Spinal cord (tissue), 10 donors: Measurements from ENCODE around the gene ACP6. TPM values are rescaled to one million over a fixed set of nuclear protein-coding genes. Genes with fewer than 3 reads are reported as not detected.
A peak's percentile ranks its signal among the peaks of the same experiment; 100 is the strongest.
"Not testable (repeated sequence)": the region's sequence is repeated elsewhere in the genome, so short reads cannot be mapped to it uniquely, and the experiment has no call there.

Experiments
- DNase-seq, 6 donors: peaks; one replicate each; pipeline versions ENCODE4 v3.0.0 to v3.0.0-alpha.2; 2013 to 2015; ENCODE audit warnings: low spot score in 6 of 6, low read depth in 4 of 6
- H3K27ac ChIP-seq: one replicate; pipeline ENCODE4 v1.5.1; 2013; ENCODE audit warnings: low read depth, low read length, control low read depth
- H3K27me3 ChIP-seq: one replicate; pipeline ENCODE4 v1.6.1; 2013; ENCODE audit warnings: low read length; ENCODE audit not compliant: control insufficient read depth, insufficient read depth
- H3K36me3 ChIP-seq: one replicate; pipeline ENCODE4 v1.6.1; 2013; ENCODE audit warnings: low read length; ENCODE audit not compliant: control insufficient read depth, insufficient read depth
- H3K4me1 ChIP-seq: one replicate; pipeline ENCODE4 v1.6.1; 2013; ENCODE audit warnings: low read length; ENCODE audit not compliant: control insufficient read depth, insufficient read depth
- H3K4me3 ChIP-seq: one replicate; pipeline ENCODE4 v1.5.1; 2013; ENCODE audit warnings: low read depth, low read length, control low read depth
- H3K9me3 ChIP-seq: one replicate; pipeline ENCODE4 v1.6.1; 2013; ENCODE audit warnings: low read length; ENCODE audit not compliant: control insufficient read depth, insufficient read depth
- WGBS: methylation state at CpG from one replicate; pipeline ENCODE4 v1.1.5; 2013; ENCODE audit warnings: missing lambda C conversion rate; ENCODE audit not compliant: insufficient coverage; 5-methylcytosine and 5-hydroxymethylcytosine counted together
- polyA plus RNA-seq, 2 donors: library from polyadenylated mRNA; unstranded; fragments of 120-200 nt; gene quantifications; one replicate each; pipeline ENCODE4 v1.2.1, GENCODE V29; 2013; ENCODE audit not compliant: insufficient read length in 2 of 2
- total RNA-seq, 2 donors: library from RNA; depleted of rRNA in 1 of 2; stranded (reverse); fragments of 120-200 nt in 1 of 2; fragments of >200 nt in 1 of 2; gene quantifications; one replicate each; pipeline versions ENCODE4 v1.2.3 to v1.2.4, GENCODE V29; 2013 to 2014
- donor health status: healthy.

The ACP6 gene
- total and polyA plus RNA-seq, 4 donors, result 12.1 to 16.2 (median 14.3) TPM

- no peaks in the 10 kb centered on the region for H3K27me3 ChIP-seq
- H3K9me3 ChIP-seq, result peaks cover 2% of the 10 kb centered on the region
- no peak overlapping the region for H3K4me3 ChIP-seq
- no peaks in the 10 kb centered on the region for H3K36me3 ChIP-seq
- H3K4me1 ChIP-seq, result no peaks in the 10 kb centered on the region
- DNase-seq, result no peak
- H3K27ac ChIP-seq, result no peak overlapping the region
Measured at GRCh38 chr1:147683163-147683763, 12.9 kb upstream of the ACP6 start.

- not testable (repeated sequence) for H3K27me3 ChIP-seq, DNase-seq, H3K4me3 ChIP-seq, H3K4me1 ChIP-seq, H3K27ac ChIP-seq, H3K36me3 ChIP-seq, H3K9me3 ChIP-seq
- 99% methylated on average over 36 of the region's 38 CpGs for WGBS
Measured at GRCh38 chr1:147680608-147681235, 10.4 kb upstream of the ACP6 start.

GRCh38 chr1:147677681-147678080 is 7.4 kb upstream of the ACP6 start:
- not testable (repeated sequence) for H3K27me3 ChIP-seq, H3K4me1 ChIP-seq, H3K4me3 ChIP-seq, H3K9me3 ChIP-seq, H3K27ac ChIP-seq, H3K36me3 ChIP-seq, DNase-seq
- 95% methylated on average over 4 of the region's 5 CpGs for WGBS

GRCh38 chr1:147676311-147677085 is 6.2 kb upstream of the ACP6 start:
- H3K4me1 ChIP-seq, result no peaks in the 10 kb centered on the region
- no peak overlapping the region for H3K27ac ChIP-seq
- WGBS, result 30% methylated on average over 2 of the region's 4 CpGs
- no peaks in the 10 kb centered on the region for H3K36me3 ChIP-seq
- DNase-seq, result no peak
- no peaks in the 10 kb centered on the region for H3K27me3 ChIP-seq
- H3K4me3 ChIP-seq, result no peak overlapping the region
- no peaks in the 10 kb centered on the region for H3K9me3 ChIP-seq

- 73% methylated on average over 2 of the region's 2 CpGs for WGBS
- no peak overlapping the region for H3K4me3 ChIP-seq
- no peaks in the 10 kb centered on the region for H3K27me3 ChIP-seq
- no peak overlapping the region for H3K27ac ChIP-seq
- H3K4me1 ChIP-seq, result peaks cover 15% of the 10 kb centered on the region
- no peaks in the 10 kb centered on the region for H3K36me3 ChIP-seq
- H3K9me3 ChIP-seq, result no peaks in the 10 kb centered on the region
- DNase-seq, result no peak
Measured at GRCh38 chr1:147673816-147674215, 3.5 kb upstream of the ACP6 start.

GRCh38 chr1:147673406-147673805 is 3.1 kb upstream of the ACP6 start:
- peaks cover 15% of the 10 kb centered on the region for H3K4me1 ChIP-seq
- H3K36me3 ChIP-seq, result no peaks in the 10 kb centered on the region
- 100% methylated on average over 1 of the region's 2 CpGs for WGBS
- no peak overlapping the region for H3K27ac ChIP-seq
- no peaks in the 10 kb centered on the region for H3K9me3 ChIP-seq
- no peak overlapping the region for H3K4me3 ChIP-seq
- DNase-seq, result no peak
- H3K27me3 ChIP-seq, result no peaks in the 10 kb centered on the region

- peak in 4 of 6 donors; percentile 7 to 64 (median 19) for DNase-seq
- Histone ChIP-seq H3K27ac (peak overlapping the region; percentile 85), H3K4me1 (peaks cover 15% of the 10 kb centered on the region), H3K9me3 (no peaks in the 10 kb centered on the region), H3K4me3 (peak overlapping the region; percentile 73), H3K36me3 (no peaks in the 10 kb centered on the region), H3K27me3 (no peaks in the 10 kb centered on the region)
- under 1% methylated on average over 53 of the region's 53 CpGs for WGBS
Measured at GRCh38 chr1:147669469-147670318, 630 bp downstream of the ACP6 start.

- no peak overlapping the region for H3K27ac ChIP-seq
- H3K27me3 ChIP-seq, result no peaks in the 10 kb centered on the region
- H3K36me3 ChIP-seq, result no peaks in the 10 kb centered on the region
- H3K9me3 ChIP-seq, result peaks cover 2% of the 10 kb centered on the region
- no peak for DNase-seq
- no CpG with 5 or more reads among the region's 2 CpGs for WGBS
- H3K4me1 ChIP-seq, result peaks cover 11% of the 10 kb centered on the region
- H3K4me3 ChIP-seq, result no peak overlapping the region
Measured at GRCh38 chr1:147665521-147665920, 4.8 kb downstream of the ACP6 start.

- H3K4me1 ChIP-seq, result no peaks in the 10 kb centered on the region
- no peaks in the 10 kb centered on the region for H3K27me3 ChIP-seq
- H3K9me3 ChIP-seq, result peaks cover 2% of the 10 kb centered on the region
- 90% methylated on average over 3 of the region's 4 CpGs for WGBS
- no peak overlapping the region for H3K4me3 ChIP-seq
- no peaks in the 10 kb centered on the region for H3K36me3 ChIP-seq
- DNase-seq, result no peak
- no peak overlapping the region for H3K27ac ChIP-seq
Measured at GRCh38 chr1:147664206-147664605, 6.1 kb downstream of the ACP6 start.
